Astrocyte (in vitro differentiated cells and primary cell): ENCODE measurements around the gene C6.

Experiments used
- EZH2 ChIP-seq: IDR thresholded peaks from 2 replicates; pipeline ENCODE4 v1.6.1; 2012; ENCODE audit warnings: mild to moderate bottlenecking, low read length, inconsistent platforms; ENCODE audit not compliant: insufficient read depth
- TF ChIP-seq, protein P1 (sequence below): IDR thresholded peaks from 2 replicates; pipeline ENCODE4 v1.5.1; 2011; ENCODE audit warnings: low read depth, mild to moderate bottlenecking, inconsistent platforms, low read length, moderate library complexity; ENCODE audit not compliant: insufficient read depth

DNA sequence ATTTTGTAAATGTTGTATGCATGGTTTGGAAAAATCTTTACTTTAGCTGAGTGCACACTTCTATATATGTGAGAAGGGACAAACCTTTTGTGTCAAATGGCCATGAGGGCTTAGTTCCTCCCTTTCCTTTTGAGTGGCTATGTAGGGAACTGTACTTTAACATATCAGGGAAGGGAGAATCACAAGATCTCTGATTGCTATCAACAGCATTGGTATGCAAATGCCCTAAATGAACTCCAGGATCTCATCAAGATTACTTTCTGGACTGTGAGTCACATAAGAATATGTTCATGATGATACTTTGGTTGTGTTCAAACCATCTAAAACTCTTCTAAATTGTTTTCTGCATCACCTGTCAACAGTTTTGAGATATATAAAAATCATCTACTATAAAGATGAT is 111.0 kb downstream of the C6 start:
- no peak for TF ChIP-seq EZH2
- TF ChIP-seq, protein P1, sequence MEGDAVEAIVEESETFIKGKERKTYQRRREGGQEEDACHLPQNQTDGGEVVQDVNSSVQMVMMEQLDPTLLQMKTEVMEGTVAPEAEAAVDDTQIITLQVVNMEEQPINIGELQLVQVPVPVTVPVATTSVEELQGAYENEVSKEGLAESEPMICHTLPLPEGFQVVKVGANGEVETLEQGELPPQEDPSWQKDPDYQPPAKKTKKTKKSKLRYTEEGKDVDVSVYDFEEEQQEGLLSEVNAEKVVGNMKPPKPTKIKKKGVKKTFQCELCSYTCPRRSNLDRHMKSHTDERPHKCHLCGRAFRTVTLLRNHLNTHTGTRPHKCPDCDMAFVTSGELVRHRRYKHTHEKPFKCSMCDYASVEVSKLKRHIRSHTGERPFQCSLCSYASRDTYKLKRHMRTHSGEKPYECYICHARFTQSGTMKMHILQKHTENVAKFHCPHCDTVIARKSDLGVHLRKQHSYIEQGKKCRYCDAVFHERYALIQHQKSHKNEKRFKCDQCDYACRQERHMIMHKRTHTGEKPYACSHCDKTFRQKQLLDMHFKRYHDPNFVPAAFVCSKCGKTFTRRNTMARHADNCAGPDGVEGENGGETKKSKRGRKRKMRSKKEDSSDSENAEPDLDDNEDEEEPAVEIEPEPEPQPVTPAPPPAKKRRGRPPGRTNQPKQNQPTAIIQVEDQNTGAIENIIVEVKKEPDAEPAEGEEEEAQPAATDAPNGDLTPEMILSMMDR = no peak
